GM21619 (cell line): Measurements from ENCODE around the gene RASIP1.
"Not testable (repeated sequence)": the region's sequence is repeated elsewhere in the genome, so short reads cannot be mapped to it uniquely, and the experiment has no call there.

Experiments used
- ATAC-seq: cut with Tn5 transposase; IDR thresholded peaks from one replicate; pipeline ENCODE4 v1.9.1; 2021; ENCODE audit not compliant: unreplicated experiment

Gene RASIP1, protein sequence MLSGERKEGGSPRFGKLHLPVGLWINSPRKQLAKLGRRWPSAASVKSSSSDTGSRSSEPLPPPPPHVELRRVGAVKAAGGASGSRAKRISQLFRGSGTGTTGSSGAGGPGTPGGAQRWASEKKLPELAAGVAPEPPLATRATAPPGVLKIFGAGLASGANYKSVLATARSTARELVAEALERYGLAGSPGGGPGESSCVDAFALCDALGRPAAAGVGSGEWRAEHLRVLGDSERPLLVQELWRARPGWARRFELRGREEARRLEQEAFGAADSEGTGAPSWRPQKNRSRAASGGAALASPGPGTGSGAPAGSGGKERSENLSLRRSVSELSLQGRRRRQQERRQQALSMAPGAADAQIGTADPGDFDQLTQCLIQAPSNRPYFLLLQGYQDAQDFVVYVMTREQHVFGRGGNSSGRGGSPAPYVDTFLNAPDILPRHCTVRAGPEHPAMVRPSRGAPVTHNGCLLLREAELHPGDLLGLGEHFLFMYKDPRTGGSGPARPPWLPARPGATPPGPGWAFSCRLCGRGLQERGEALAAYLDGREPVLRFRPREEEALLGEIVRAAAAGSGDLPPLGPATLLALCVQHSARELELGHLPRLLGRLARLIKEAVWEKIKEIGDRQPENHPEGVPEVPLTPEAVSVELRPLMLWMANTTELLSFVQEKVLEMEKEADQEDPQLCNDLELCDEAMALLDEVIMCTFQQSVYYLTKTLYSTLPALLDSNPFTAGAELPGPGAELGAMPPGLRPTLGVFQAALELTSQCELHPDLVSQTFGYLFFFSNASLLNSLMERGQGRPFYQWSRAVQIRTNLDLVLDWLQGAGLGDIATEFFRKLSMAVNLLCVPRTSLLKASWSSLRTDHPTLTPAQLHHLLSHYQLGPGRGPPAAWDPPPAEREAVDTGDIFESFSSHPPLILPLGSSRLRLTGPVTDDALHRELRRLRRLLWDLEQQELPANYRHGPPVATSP

DNA sequence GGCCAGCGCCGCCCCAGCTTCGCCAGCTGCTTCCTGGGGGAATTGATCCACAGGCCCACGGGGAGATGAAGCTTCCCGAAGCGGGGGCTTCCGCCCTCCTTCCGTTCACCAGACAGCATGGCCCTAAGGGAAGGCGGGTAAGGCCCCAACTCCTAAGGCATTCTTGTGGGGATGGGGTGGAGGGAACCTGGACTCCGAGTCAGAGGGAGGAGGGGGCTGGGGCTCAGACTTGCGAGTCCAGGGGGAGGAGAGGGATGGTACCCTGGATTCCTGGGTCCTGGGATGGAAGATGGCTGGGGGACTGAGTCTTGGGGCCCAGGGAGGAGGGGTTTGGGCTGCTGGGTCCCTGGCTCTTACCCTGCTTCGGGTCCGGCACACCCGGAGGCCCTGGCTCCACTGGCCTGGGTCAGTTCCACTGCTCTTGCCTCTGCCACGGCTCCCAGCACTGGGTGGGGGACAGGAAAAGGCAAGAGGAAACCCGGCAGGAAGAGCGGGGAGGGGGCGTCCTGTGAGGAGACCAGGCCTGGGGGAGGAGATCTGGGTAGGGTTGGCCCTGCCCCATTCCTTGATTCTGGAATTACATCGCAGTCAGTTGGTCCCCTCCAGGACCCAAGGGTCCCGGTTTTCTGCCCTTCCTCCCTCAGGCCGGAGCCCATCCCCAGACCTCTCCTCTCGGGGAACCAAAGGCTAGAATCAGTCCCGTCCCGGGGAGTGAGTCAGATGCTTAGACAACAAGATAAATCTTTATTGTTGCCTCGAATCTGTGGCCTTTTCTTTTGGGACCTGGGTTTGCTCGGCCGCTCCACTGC is at the start of gene RASIP1:
TSS of gene RASIP1 (minus strand) at position 447 of the 809 bp plus-strand sequence. CDS start at position 119, 328 bp downstream.
- no peak for ATAC-seq

DNA sequence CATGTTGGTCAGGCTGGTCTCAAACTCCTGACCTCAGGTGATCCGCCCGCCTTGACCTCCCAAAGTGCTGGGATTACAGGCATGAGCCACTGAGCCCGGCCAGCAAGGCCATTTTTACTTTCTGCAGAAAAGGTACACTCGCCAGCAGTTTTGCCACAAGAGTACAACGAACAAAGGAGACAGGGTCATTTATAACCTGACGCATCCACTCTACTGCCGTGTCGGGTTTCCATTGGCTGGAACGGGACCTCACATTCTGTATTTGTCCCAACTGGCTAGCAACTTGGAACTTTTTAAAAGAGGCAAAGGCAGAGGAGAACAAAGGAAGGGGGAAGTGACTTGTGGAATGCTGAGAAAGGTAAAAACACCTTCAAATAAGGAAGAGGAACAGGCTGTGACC is 46.9 kb upstream of the RASIP1 start:
- not testable (repeated sequence) for ATAC-seq

DNA sequence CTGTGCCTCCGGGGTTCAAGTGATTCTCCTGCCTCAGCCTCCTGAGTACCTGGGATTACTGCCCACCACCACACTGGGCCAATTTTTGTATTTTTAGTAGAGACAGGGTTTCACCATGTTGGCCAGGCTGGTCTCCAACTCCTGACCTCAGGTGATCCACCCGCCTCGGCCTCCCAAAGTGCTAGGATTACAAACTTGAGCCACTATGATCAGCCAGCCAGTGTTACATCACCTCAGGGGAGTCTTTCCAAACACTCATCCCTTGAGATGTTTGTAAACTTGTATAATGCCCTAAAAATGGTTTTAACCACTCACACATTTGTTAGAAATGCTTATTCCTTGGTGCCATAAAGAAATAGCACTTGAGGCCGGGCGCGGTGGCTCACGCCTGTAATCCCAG is 46.0 kb upstream of the RASIP1 start:
- ATAC-seq, result not testable (repeated sequence)

DNA sequence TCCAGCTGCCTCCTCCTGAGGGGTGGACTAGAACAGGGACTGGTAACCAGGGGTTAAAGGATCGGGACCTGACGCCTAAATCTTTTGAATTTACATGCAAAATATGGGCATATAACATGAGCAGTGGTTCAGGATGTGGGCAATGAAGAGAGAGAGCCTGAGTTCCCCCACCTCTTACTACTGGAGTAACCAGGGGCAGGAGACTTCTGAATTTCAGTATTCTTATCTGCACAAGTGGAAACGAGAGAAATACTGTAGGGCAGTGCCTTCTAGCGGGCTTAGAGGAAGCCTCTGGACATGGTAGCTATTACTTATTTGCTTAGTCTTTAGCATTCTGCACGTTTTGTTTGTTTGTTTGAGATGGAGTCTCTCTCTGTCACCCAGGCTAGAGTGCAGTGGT is 44.1 kb upstream of the RASIP1 start:
- ATAC-seq, result no peak

DNA sequence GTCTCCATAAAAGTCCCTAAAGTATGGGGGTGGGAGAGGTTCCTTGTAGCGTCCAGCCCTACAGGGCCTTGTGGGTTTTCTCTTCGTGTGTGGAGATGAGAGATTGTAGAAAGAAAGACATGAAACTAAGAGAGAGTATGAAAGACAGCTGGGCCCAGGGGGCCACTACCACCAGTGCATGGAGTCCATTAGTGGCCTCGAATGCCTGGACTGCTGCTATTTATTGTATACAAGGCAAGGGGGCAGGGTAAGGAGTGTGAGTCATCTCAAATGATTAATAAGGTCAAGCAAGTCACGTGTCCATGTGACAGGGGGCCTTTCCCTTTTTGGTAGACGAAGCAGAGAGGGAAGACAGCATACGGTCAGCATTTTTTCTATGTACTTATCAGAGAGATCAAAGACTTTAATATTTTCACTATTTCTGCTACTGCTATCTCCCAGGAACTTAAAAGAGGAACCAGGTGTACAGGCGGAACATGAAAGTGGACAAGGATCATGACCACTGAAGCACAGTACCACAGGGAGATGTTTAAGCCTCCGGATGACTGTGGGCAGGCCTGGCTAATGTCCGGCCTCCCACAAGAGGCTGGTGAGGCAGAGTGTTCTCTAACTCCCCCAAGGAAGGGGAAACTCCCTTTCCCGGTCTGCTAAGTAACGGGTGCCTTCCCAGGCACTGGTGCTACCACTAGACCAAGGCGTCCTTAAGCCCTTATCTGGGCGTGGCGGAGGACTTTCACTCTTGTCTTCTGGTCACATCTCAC is 40.4 kb upstream of the RASIP1 start:
- ATAC-seq, result no peak

DNA sequence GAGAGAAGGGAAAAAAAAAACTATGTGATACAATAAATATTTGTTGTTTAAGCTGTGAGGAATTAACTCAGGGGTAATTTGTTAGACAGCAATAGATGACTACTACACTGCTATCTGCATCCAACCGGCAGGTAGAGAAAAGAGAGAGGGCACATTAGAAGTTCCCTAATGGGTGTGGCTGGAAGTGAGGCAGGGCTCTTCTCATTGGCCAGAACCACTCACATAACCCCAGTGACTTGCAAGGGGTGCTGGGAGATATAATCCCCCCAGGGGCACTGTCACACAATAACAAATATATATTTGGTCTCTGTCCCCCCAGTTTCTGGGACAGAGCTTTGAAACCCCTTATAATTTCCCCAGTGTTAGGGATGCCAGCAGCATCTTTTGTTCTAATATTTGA is 39.2 kb upstream of the RASIP1 start:
- ATAC-seq, result no peak

DNA sequence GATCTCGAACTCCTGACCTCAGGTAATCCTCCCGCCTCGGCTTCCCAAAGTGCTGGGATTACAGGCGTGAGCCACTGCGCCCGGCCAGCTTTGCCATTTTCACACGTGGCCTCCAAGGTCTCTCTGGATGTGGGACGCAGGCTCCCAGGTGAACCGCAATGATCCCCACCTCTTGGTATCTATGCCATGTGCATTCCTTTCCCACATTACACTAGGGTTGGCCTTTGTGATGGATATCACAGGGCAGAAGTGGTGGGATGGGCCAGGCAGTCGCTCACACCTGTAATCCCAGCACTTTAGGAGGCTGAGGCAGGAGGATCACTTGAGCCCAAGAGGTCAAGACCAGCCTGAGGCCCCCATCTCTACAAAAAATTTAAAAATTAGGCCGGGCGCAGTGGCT is 37.3 kb upstream of the RASIP1 start:
- ATAC-seq, result no peak

DNA sequence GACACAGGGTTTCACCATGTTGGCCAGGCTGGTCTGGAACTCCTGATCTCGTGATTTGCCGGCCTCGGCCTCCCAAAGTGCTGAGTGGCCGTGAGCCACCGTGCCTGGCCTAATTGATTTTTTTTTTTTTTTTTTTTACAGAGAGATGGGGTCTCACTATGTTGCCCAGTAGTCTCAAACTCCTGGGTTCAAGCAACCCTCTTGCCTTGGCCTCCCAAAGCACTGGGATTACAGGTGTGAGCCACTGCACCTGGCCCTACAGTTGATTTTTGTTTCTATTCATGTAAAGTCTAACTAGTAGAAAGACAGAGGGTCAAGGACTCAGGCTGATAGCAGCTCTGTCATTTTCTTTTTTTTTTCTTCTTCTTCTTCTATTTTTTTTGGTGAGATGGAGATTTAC is 36.7 kb upstream of the RASIP1 start:
- ATAC-seq, result no peak

DNA sequence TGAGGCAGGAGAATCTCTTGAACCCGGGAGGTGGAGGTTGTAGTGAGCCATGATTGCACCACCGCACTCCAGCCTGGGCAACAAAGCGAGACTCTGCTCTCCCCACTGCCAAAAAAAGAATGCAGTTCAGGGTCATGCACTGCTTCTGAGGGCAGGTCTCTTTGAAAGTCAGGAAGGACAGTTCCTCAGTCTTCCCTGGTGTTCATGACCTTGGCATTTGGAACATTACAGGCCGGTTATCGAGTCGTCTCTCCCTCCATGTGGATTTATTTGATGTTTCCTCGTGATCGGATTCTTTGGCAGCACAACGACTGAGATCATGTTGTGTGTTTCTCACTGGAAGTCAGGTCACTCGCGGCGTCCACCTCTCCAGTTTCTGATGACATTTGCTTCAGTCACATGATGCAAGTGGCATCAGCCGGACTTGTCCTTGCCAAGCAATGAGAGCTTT is 32.1 kb upstream of the RASIP1 start:
- ATAC-seq, result no peak

DNA sequence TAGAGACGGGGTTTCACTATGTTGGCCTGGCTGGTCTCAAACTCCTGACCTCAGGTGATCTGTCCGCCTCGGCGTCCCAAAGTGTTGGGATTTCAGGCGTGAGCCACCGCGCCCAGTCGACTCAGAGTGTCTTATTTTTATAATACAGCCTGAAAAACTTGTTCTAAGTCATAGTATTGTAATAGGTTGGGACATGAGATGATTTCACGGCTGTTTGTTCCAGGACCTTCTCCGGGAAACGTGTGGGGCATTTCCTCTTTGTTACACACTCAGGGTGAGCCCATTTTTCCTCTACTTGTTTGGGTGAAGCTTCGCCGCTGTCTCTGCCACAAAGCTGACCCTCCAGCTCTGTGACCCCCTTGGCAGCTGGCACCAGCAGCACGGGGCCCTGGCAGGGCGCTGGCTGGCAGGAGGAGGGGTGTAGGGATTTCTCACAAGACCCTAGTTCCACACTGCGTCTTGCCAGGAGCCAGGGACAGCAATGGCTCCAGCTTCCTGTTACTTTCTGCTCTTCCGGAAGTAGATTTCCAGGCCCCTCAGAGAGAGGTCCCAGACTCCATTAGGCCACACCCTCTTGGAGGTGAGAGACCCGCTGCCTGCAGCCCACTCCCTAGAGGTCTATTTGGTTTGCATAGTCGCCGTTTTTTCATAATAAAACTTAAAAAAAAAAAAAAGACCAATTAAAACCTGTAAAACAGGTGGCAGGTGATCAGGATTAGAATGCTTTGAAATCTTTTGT is 30.5 kb upstream of the RASIP1 start:
- no peak for ATAC-seq

DNA sequence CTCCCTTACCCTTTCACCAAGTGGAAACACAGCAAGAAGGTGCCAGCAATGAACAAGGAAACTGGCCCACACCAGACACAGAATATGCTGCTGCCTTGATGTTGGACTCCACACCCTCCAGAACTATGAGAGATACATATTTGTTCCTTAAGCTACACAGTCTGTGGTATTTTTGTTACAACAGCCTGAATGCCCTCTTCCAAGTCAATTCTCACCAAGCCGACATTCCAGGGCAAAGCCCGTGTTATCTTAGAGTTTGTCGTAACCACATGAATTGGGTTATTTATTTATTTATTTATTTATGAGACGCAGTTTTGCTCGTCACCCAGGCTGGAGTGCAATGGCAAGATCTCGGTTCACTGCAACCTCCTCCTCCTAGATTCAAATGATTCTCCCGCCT is 29.9 kb upstream of the RASIP1 start:
- no peak for ATAC-seq

DNA sequence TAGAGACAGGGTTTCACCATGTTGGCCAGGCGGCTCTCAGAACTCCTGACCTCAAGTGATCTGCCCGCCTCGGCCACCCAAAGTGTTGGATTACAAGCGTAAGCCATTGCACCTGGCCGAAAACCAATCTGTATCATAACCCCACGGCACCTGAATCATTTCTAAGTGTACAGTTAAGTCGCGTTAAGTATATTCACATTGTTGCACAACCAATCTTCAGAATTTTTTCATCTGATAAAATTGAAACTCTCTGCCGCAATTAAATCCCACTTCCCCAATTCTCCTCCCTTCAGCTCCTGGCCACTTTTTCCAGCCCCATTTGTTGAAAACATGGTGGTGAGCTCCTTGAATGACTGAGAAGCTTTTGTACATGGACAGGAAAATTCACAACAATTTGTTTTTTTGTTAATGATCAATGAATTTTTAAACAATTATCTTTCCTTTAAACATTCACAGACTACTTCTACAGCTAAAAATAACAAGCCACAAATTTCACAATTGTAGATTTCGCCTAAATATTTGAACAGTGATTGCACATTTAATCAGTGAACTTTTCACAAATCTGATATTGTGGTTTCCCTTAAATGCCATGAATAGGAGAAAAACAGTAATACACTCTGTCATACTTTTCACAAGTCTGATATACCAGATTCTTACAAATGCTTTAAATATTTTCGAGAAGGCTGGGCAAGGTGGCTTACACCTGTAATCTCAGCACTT is 28.7 kb upstream of the RASIP1 start:
- ATAC-seq, result no peak

DNA sequence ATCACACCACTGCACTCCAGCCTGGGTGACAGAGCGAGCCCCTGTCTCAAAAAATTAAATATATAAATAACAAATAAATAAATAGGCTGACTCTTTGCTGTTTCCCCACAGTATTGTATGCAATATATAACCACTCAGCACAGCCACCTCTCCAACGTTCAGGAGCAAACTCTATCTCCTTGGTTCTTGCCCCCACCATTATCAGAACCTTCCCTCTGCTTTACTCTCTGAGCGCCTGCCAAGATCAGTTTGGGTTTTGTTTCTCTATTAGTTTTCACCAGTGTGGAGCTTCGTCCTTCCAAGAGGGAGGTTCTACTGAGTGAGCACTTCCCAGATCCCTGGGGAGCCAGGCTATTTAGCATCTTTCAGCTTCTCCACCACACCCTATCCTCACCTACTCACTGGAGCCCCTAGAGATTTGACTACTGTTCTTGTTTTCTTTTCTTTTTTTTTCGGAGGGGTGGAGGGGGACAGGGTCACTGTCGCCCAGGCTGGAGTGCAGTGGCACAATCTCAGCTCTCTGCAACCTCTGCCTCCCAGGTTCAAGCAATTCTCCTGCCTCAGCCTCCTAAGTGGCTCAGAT is 27.9 kb upstream of the RASIP1 start:
- not testable (repeated sequence) for ATAC-seq

DNA sequence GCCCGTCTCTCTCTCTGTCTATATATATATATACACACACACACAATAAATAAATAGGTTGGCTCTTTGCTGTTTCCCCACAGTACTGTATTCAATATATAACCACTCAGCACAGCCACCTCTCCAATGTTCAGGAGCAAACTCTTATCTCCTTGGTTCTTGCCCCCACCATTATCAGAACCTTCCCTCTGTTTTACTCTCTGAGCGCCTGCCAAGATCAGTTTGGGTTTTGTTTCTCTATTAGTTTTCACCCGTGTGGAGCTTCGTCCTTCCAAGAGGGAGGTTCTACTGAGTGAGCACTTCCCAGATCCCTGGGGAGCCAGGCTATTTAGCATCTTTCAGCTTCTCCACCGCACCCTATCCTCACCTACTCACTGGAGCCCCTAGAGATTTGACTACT is 25.4 kb upstream of the RASIP1 start:
- not testable (repeated sequence) for ATAC-seq

DNA sequence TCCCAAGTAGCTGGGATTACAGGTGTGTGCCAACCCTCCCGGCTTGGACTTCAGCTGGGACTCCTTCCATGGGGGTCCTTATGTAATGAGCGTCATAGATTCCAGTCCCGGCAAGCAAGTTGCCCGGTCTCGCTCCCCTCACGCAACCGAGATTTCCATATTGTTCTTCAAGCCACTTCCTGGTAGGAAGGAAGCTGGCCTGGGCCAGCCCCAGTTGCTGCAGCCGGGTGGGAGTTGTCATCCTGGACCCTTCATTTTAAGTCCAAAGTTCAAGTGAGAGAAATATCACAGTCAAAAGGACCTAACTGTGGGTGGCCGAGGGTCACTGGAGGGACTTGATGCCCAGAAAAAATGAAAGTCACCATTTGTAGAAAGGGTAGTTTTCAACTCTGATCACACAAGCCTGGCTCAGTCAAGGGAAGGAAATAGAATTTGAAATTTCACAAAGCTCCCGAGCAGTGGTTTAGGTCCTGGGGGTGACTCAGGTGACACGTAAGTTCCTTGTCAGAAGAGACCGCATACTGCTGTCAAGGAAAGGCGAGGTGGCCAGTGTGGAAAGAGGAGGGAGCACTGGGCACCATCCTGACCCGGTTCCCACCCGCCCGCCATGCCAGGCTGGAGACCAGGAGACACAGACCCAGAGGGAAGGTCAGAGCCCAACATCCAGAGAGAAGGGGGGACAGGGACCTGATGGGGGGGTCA is 20.2 kb upstream of the RASIP1 start:
- no peak for ATAC-seq

DNA sequence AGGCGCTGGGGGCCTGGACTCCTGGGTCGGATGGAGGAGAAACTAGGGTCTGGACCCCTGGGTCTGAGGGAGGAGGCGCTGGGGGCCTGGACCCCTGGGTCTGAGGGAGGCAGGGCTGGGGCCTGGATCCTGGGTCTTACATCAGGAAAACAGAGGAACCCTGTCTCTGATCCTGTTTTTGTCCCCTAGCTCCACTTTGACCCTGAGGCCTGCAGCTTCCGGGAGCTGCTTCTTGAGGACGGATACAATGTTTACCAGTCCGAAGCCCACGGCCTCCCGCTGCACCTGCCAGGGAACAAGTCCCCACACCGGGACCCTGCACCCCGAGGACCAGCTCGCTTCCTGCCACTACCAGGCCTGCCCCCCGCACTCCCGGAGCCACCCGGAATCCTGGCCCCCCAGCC is 17.3 kb upstream of the RASIP1 start:
- no peak for ATAC-seq

DNA sequence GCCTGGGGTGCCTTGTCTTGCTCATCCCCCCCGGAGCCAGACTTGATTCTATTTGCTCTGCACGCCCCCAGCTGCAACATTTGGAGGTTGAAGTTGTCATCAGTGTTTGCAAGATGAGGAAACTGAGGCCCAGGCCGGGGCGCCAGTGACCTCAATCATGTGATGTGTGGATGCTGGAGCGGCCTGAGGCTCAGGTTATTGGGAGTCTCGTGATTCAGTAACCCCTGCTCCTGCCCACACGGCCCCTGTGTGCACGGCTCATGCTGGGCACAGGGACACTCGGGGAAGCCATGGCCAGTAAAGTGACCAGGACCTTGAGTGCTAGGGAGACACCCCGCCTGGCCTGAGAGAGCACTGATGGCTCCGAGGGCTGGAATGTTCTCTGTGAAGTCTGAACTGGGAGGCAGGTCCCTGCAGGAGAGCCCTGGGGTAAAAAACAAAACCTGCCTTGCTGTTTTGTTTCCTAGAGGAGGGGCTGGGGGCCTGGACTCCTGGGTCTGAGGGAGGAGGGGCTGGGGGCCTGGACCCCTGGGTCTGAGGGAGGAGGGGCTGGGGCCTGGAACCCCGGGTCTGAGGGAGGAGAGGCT is 16.8 kb upstream of the RASIP1 start:
- ATAC-seq, result no peak

DNA sequence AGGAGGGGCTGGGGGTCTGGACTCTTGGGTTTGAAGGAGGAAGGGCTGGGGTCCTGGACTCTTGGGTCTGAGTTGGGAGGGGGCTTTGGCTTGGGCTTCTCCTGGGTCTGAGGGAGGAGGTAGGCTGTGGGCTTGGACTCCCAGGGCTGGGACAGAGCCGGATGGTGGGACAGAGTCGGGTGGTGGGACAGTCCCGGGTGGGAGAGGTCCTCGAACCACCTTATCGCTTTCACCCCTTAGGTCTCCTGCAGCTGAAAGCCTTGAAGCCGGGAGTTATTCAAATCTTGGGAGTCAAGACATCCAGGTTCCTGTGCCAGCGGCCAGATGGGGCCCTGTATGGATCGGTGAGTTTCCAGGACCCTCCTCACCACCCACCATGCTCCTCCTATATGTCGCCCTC is 16.3 kb upstream of the RASIP1 start:
- no peak for ATAC-seq
